ENCODE measurements around the gene PLCXD3.

DNA sequence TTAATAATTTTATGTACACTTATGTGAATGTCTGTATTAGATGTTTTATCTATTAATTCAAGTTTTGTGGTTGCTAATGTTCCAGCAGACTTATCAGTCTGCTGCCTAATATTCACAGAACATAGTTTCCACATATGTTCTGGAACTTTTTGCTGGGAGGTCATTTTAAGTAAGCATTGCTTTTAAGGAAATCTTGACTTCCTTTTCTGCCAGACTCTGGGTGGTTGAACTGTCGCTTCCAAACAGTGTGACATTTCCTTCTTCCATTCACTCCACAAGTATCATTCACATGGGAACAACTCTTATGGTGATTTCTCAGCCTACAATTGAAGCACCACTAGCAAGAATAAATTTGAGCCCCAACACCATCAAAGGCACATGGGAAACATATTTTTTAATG is 82.9 kb downstream of the PLCXD3 start:
- TF ChIP-seq, protein P1, sequence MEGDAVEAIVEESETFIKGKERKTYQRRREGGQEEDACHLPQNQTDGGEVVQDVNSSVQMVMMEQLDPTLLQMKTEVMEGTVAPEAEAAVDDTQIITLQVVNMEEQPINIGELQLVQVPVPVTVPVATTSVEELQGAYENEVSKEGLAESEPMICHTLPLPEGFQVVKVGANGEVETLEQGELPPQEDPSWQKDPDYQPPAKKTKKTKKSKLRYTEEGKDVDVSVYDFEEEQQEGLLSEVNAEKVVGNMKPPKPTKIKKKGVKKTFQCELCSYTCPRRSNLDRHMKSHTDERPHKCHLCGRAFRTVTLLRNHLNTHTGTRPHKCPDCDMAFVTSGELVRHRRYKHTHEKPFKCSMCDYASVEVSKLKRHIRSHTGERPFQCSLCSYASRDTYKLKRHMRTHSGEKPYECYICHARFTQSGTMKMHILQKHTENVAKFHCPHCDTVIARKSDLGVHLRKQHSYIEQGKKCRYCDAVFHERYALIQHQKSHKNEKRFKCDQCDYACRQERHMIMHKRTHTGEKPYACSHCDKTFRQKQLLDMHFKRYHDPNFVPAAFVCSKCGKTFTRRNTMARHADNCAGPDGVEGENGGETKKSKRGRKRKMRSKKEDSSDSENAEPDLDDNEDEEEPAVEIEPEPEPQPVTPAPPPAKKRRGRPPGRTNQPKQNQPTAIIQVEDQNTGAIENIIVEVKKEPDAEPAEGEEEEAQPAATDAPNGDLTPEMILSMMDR (IDR thresholded peaks at IDR 0.05), result no peak
- TF ChIP-seq POLR2A (IDR thresholded peaks at IDR 0.05) (no peak), POLR2AphosphoS5 (IDR thresholded peaks at IDR 0.05) (no peak), EP300 (IDR thresholded peaks at IDR 0.05) (no peak)
